ENCODE results near the gene SUPT3H.

DNA sequence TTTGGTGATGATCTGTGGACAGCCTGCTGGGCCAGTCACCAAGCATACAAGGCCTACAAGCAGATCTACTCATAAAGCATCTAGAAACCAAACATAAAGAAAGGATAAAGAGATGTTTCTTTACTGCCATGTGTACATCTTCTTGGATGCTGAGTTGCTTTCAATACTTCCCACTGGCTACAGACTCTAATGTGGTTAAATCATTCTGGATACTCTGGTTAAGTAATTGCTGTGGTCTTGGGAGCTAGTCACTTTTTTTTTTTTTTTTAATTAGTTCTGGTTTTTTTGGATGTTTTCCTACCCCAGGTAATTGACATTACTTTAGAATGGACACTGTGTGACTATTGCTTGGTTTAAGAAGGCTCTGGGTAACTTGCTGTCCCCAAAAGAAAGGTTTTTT lies 265.0 kb downstream of the SUPT3H start:
- no peak for TF ChIP-seq EZH2 (IDR thresholded peaks at IDR 0.05)
- TF ChIP-seq POLR2AphosphoS5 (IDR thresholded peaks at IDR 0.05; ENCODE audit: borderline replicate concordance, low read depth, low read length) = no peak
- TF ChIP-seq FOXP2 (optimal IDR thresholded peaks at IDR 0.05; ENCODE audit: control extremely low read depth, extremely low read length, insufficient read depth) = no peak

Measured in SK-N-MC (cell line).